H1 (cell line): Measurements from ENCODE around the gene CDK5R1. TPM values are rescaled to one million over a fixed set of nuclear protein-coding genes. Genes with fewer than 3 reads are reported as not detected.

Experiments used
- CTCF ChIA-PET: fragments of 300-600 bp; sonication (Branson Sonifier 250); formaldehyde crosslinking; loops from one replicate; lab custom pipeline; 2021; ENCODE audit not compliant: partially characterized antibody; lab: Charles Lee
- POLR2A ChIA-PET: fragments of 300-600 bp; sonication (Branson Sonifier 250); formaldehyde crosslinking; loops from one replicate; lab custom pipeline; 2021; ENCODE audit warnings: inconsistent platforms; ENCODE audit not compliant: partially characterized antibody; lab: Charles Lee
- DNase-seq, 2 experiments: peaks; one replicate each; pipeline versions ENCODE4 v3.0.0 to v3.0.0-alpha.2; 2010 to 2022; ENCODE audit warnings: low spot score in 2 of 2, low read depth in 1 of 2, mixed read lengths in 1 of 2
- FAIRE-seq: peaks from 2 replicates; lab custom pipeline; 2011; peaks lifted over from hg19 to GRCh38; lab: Jason Lieb, UNC
- H2AFZ ChIP-seq: 2 replicates; pipeline ENCODE4 v1.8.1; 2012; ENCODE audit warnings: low read length, inconsistent platforms
- H2AK5ac ChIP-seq: 2 replicates; pipeline ENCODE4 v1.6.1; 2013; ENCODE audit warnings: low read depth, low read length
- H2BK120ac ChIP-seq: replicated peaks from 2 replicates; pipeline ENCODE3; 2013; ENCODE audit warnings: low read depth, low read length, inconsistent platforms
- H2BK12ac ChIP-seq: 2 replicates; pipeline ENCODE4 v1.6.1; 2013; ENCODE audit warnings: low read depth, low read length
- H2BK15ac ChIP-seq: 2 replicates; pipeline ENCODE4 v1.6.1; 2013; ENCODE audit warnings: low read length
- H2BK20ac ChIP-seq: 2 replicates; pipeline ENCODE4 v1.6.1; 2013; ENCODE audit warnings: low read length
- H2BK5ac ChIP-seq: 2 replicates; pipeline ENCODE4 v1.6.1; 2013; ENCODE audit warnings: low read depth, low read length
- H3K14ac ChIP-seq: 2 replicates; pipeline ENCODE4 v1.6.1; 2013; ENCODE audit warnings: inconsistent platforms; ENCODE audit not compliant: insufficient read length
- H3K18ac ChIP-seq: 2 replicates; pipeline ENCODE4 v1.6.1; 2013; ENCODE audit warnings: low read length; ENCODE audit errors: extremely low read depth
- H3K23ac ChIP-seq: 2 replicates; pipeline ENCODE4 v1.6.1; 2013; ENCODE audit warnings: inconsistent platforms; ENCODE audit not compliant: insufficient read length
- H3K23me2 ChIP-seq: 2 replicates; pipeline ENCODE4 v1.6.1; 2013; ENCODE audit warnings: low read depth, low read length
- H3K27ac ChIP-seq: 2 replicates; pipeline ENCODE4 v1.6.1; 2011; ENCODE audit warnings: low read depth, low read length, inconsistent platforms
- H3K27me3 ChIP-seq, 4 experiments: replicated peaks in 1 of 4; 1 replicate in 1 of 4; 2 replicates in 3 of 4; pipeline versions ENCODE4 v1.6.1 to v1.8.1; 2011 to 2013; ENCODE audit warnings: low read length in 3 of 4, mild to moderate bottlenecking in 3 of 4, inconsistent platforms in 2 of 4, mixed read lengths in 2 of 4, moderate library complexity in 1 of 4; ENCODE audit not compliant: control insufficient read depth in 3 of 4, insufficient read depth in 3 of 4; ENCODE audit errors: extremely low read depth in 1 of 4
- H3K36me3 ChIP-seq, 4 experiments: 2 replicates each; pipeline versions ENCODE4 v1.6.1 to v1.8.1; 2011 to 2013; ENCODE audit warnings: mild to moderate bottlenecking in 4 of 4, low read length in 3 of 4, moderate library complexity in 2 of 4, control low read depth in 1 of 4, inconsistent platforms in 1 of 4; ENCODE audit not compliant: insufficient read depth in 4 of 4, control insufficient read depth in 2 of 4
- H3K4ac ChIP-seq: replicated peaks from 2 replicates; pipeline ENCODE3; 2013; ENCODE audit warnings: low read length, low read depth, mixed read lengths, inconsistent platforms; ENCODE audit not compliant: insufficient read length
- H3K4me1 ChIP-seq, 4 experiments: replicated peaks in 1 of 4; 1 replicate in 1 of 4; 2 replicates in 3 of 4; pipeline versions ENCODE4 v1.6.1 to v1.8.1; 2011 to 2013; ENCODE audit warnings: low read length in 3 of 4, inconsistent platforms in 2 of 4, mixed read lengths in 1 of 4; ENCODE audit not compliant: insufficient read depth in 4 of 4, control insufficient read depth in 3 of 4
- H3K4me2 ChIP-seq, 2 experiments: 2 replicates each; pipeline versions ENCODE4 v1.6.1 to v1.8.1; 2011 to 2013; ENCODE audit warnings: low read depth in 2 of 2, low read length in 2 of 2, control low read depth in 1 of 2, inconsistent platforms in 1 of 2, mild to moderate bottlenecking in 1 of 2; ENCODE audit not compliant: insufficient read depth in 1 of 2
- H3K4me3 ChIP-seq, 4 experiments: fragments of 200-600, 300-600 bp in 1 of 4; sonication (generic), shearing (Covaris generic), sonication (Bioruptor Twin) in 1 of 4; 2 replicates each; pipeline versions ENCODE4 v1.5.1 to v1.8.1; 2011 to 2016; ENCODE audit warnings: low read length in 4 of 4, low read depth in 3 of 4, control low read depth in 2 of 4, inconsistent platforms in 2 of 4, mild to moderate bottlenecking in 2 of 4, mixed read lengths in 1 of 4, moderate library complexity in 1 of 4; ENCODE audit not compliant: insufficient read depth in 2 of 4; ENCODE audit errors: extremely low read depth in 1 of 4
- H3K56ac ChIP-seq: replicated peaks from 2 replicates; pipeline ENCODE3; 2013; ENCODE audit warnings: low read depth, mild to moderate bottlenecking, mixed read lengths, low read length, inconsistent platforms; ENCODE audit not compliant: insufficient read length
- H3K79me1 ChIP-seq: 2 replicates; pipeline ENCODE4 v1.6.1; 2013; ENCODE audit warnings: low read depth, low read length, control low read depth
- H3K79me2 ChIP-seq, 2 experiments: 2 replicates each; pipeline versions ENCODE4 v1.6.1 to v1.8.1; 2012 to 2013; ENCODE audit warnings: low read length in 2 of 2, mild to moderate bottlenecking in 2 of 2, inconsistent platforms in 1 of 2; ENCODE audit not compliant: insufficient read depth in 2 of 2, control insufficient read depth in 1 of 2
- H3K9ac ChIP-seq, 4 experiments: replicated peaks in 1 of 4; 1 replicate in 1 of 4; 2 replicates in 3 of 4; pipeline versions ENCODE4 v1.6.1 to v1.8.1; 2011 to 2013; ENCODE audit warnings: low read depth in 3 of 4, low read length in 3 of 4, control low read depth in 2 of 4, mild to moderate bottlenecking in 2 of 4, moderate library complexity in 2 of 4, inconsistent platforms in 1 of 4; ENCODE audit errors: extremely low read depth in 1 of 4
- H3K9me3 ChIP-seq, 2 experiments: 2 replicates each; pipeline versions ENCODE4 v1.6.1 to v1.8.1; 2012 to 2013; ENCODE audit warnings: mild to moderate bottlenecking in 2 of 2, moderate library complexity in 2 of 2, control low read depth in 1 of 2, inconsistent platforms in 1 of 2, low read depth in 1 of 2, low read length in 1 of 2, mixed read lengths in 1 of 2; ENCODE audit not compliant: insufficient read depth in 2 of 2
- H4K20me1 ChIP-seq, 2 experiments: replicated peaks in 1 of 2; 2 replicates each; pipeline versions ENCODE3 to v1.8.1; 2011 to 2013; ENCODE audit warnings: inconsistent platforms in 2 of 2, low read length in 2 of 2, mild to moderate bottlenecking in 1 of 2; ENCODE audit not compliant: insufficient read depth in 2 of 2, control insufficient read depth in 1 of 2
- H4K5ac ChIP-seq: 2 replicates; pipeline ENCODE4 v1.6.1; 2013; ENCODE audit warnings: low read length, low read depth, mixed read lengths, inconsistent platforms; ENCODE audit not compliant: insufficient read length
- H4K8ac ChIP-seq: 2 replicates; pipeline ENCODE4 v1.8.0; 2013; ENCODE audit warnings: mild to moderate bottlenecking, moderate library complexity, low read length, inconsistent platforms; ENCODE audit not compliant: insufficient read depth; ENCODE audit errors: extremely low read depth
- H4K91ac ChIP-seq: replicated peaks from 2 replicates; pipeline ENCODE3; 2013; ENCODE audit warnings: low read length, mixed read lengths, inconsistent platforms; ENCODE audit not compliant: insufficient read length
- EP300 ChIP-seq, 2 experiments: IDR thresholded peaks; 1 replicate in 1 of 2; 2 replicates in 1 of 2; pipeline ENCODE4 v1.6.1; 2011 to 2012; ENCODE audit warnings: low read depth in 2 of 2, low read length in 2 of 2, mild to moderate bottlenecking in 2 of 2, borderline replicate concordance in 1 of 2, inconsistent platforms in 1 of 2, moderate library complexity in 1 of 2
- WGBS, 2 experiments: shearing (Covaris generic) in 1 of 2; methylation state at CpG; one replicate each; pipeline versions ENCODE4 v1.1.6 to v1.1.7; 2013 to 2015; ENCODE audit warnings: low lambda C conversion rate in 2 of 2, mixed read lengths in 2 of 2, inconsistent platforms in 1 of 2, low coverage in 1 of 2, missing lambda C conversion rate in 1 of 2; ENCODE audit not compliant: insufficient replicate concordance in 2 of 2, insufficient coverage in 1 of 2, insufficient read length in 1 of 2; ENCODE audit errors: extremely low coverage in 1 of 2, missing lambda C conversion rate in 1 of 2; 5-methylcytosine and 5-hydroxymethylcytosine counted together
- polyA plus RNA-seq, 7 experiments: library from polyadenylated mRNA; depleted of rRNA in 3 of 7; stranded (reverse) in 5 of 7; unstranded in 2 of 7; fragments of >200 nt in 5 of 7; fragments of 200-250 nt in 2 of 7; gene quantifications; 1 replicate in 5 of 7; 2 replicates in 1 of 7; 4 replicates in 1 of 7; pipeline versions ENCODE4 v1.2.1 to v1.2.3, GENCODE V29; 2011 to 2013; ENCODE audit warnings: missing spikeins in 2 of 7, mixed read lengths in 2 of 7
- total RNA-seq: library from RNA; stranded (reverse); fragmentation: NEBNext Ultra II Directional; extraction: Animal tissue kit (Norgen Biotek cat#: 25700); gene quantifications from 2 replicates; pipeline ENCODE4 v1.2.1, GENCODE V29; 2021

The CDK5R1 gene
- total and polyA plus RNA-seq, 2 of the 8 experiments (the other 6 are each of a cell fraction or from before 2014, with no cell fraction given): 2.7 to 9.9 TPM

DNA sequence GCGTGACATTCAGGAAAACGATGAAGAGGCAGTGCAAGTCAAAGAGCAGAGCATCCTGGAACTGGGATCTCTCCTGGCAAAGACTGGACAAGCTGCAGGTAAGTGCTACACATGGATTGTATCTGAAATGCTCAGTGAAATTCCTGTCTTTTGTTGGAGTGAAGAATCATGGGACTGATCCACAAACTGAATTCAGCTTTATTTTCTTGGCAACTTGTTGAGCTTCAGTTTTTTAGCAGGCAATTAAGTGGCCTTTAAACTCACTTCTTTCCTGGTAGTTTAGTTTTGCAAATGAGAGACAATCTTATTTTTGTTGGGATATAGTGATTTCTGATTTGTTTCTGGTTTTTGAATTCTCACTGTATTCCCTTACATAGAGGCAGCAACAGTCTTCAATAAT is 39.8 kb upstream of the CDK5R1 start:
- Histone ChIP-seq H2BK12ac (no peak overlapping the region), H2BK120ac (no peak overlapping the region), H2BK15ac (no peak overlapping the region), H4K20me1 (peaks cover 3 to 6% of the 10 kb centered on the region in 2 experiments), H4K5ac (no peak overlapping the region), H2BK20ac (no peak overlapping the region), H3K23me2 (no peaks in the 10 kb centered on the region), H3K4me2 (no peak overlapping the region), H4K91ac (no peak overlapping the region), H3K4ac (no peak overlapping the region), H4K8ac (no peak overlapping the region), H3K79me2 (peaks cover 18 to 65% of the 10 kb centered on the region in 2 experiments), H3K27me3 (peaks cover 0 to 2% (median 0%) of the 10 kb centered on the region in 4 experiments; a peak in 1 of 7 replicates), H2BK5ac (no peak overlapping the region), H3K27ac (no peak overlapping the region), H3K23ac (no peak overlapping the region), H3K79me1 (no peaks in the 10 kb centered on the region; the same call in 1 of the 2 replicates), H3K56ac (no peak overlapping the region), H3K9ac (no peak overlapping the region), H3K9me3 (peaks cover 9% of the 10 kb centered on the region in 2 experiments; a peak in 3 of 4 replicates), H3K36me3 (peaks cover 0 to 45% (median 17%) of the 10 kb centered on the region in 4 experiments; a peak in 5 of 8 replicates), H3K18ac (no peak overlapping the region), H3K14ac (no peak overlapping the region), H2AK5ac (no peak overlapping the region), H2AFZ (no peak overlapping the region), H3K4me1 (peaks cover 0 to 4% (median 1%) of the 10 kb centered on the region in 4 experiments; a peak in 2 of 7 replicates), H3K4me3 (no peak overlapping the region)
- DNase-seq: no peak
- ChIA-PET CTCF (interaction anchor here (0.7 to 4.8 kb wide), 2 partner anchors 16 to 170 kb away, joined by 4 to 47 read pairs; no protein-coding TSS in a partner anchor), POLR2A (interaction anchor here (1.5 kb wide), 1 partner anchor 24 kb away, joined by 4 read pairs; no protein-coding TSS in a partner anchor)
- TF ChIP-seq EP300 (IDR thresholded peaks at IDR 0.05; ENCODE audit: borderline replicate concordance in 1 of 2, low read depth in 2 of 2, low read length in 2 of 2): no peak
- 89% methylated on average over 2 of the region's 2 CpGs; no CpG with 5 or more reads in 1 of the 2 experiments for WGBS, 2 experiments
- no peak for FAIRE-seq
